WTC11 (cell line): ENCODE results near the gene TTC7B. TPM values are rescaled to one million over a fixed set of nuclear protein-coding genes. Genes with fewer than 3 reads are reported as not detected.

Source experiments
- ATAC-seq: fragments of 200-7000 bp; cut with Tn5 transposase; 2 replicates; pipeline ENCODE4 v1.10.0; 2021; ENCODE audit warnings: mild to moderate bottlenecking, moderate library complexity
- CTCF ChIA-PET: fragments of 300-600 bp; sonication (Branson Sonifier 250); formaldehyde crosslinking; loops from one replicate; lab custom pipeline; 2021; ENCODE audit warnings: antibody characterized with exemption; lab: Charles Lee
- POLR2A ChIA-PET: fragments of 350-600 bp; sonication (Branson Sonifier 250); formaldehyde crosslinking; loops from one replicate; lab custom pipeline; 2021; ENCODE audit warnings: antibody characterized with exemption; lab: Charles Lee
- DNase-seq: peaks from one replicate; pipeline ENCODE4 v3.0.0; 2021; ENCODE audit warnings: low spot score
- H3K27ac Mint-ChIP-seq: 2 replicates; pipeline ENCODE4 v1.8.0; 2021; ENCODE audit warnings: mixed read lengths
- H3K27me3 Mint-ChIP-seq: 2 replicates; pipeline ENCODE4 v1.8.0; 2021; ENCODE audit warnings: low read depth, mild to moderate bottlenecking, moderate library complexity, mixed read lengths
- H3K36me3 Mint-ChIP-seq: 2 replicates; pipeline ENCODE4 v1.8.0; 2021; ENCODE audit warnings: mixed read lengths
- H3K4me1 Mint-ChIP-seq: 2 replicates; pipeline ENCODE4 v1.8.0; 2022; ENCODE audit warnings: mixed read lengths
- H3K4me3 Mint-ChIP-seq: 2 replicates; pipeline ENCODE4 v1.8.0; 2021; ENCODE audit warnings: mild to moderate bottlenecking, moderate library complexity, mixed read lengths
- H3K9me3 Mint-ChIP-seq: 2 replicates; pipeline ENCODE4 v1.8.0; 2021; ENCODE audit warnings: mixed read lengths
- AR ChIP-seq: fragments of 250-450 bp; sonication (Bioruptor Pico); IDR thresholded peaks from 2 replicates; pipeline ENCODE4 v1.9.0; 2021; ENCODE audit warnings: mild to moderate bottlenecking
- CREB1 ChIP-seq: sonication (generic); formaldehyde crosslinking; IDR thresholded peaks from 2 replicates; pipeline ENCODE4 v1.8.0; 2023; ENCODE audit warnings: mild to moderate bottlenecking, missing genetic modification reagents
- ELF4 ChIP-seq: sonication (generic); formaldehyde crosslinking; IDR thresholded peaks from 2 replicates; pipeline ENCODE4 v1.8.1; 2022; ENCODE audit warnings: low read depth, mild to moderate bottlenecking, moderate library complexity, missing genetic modification reagents
- FOXK1 ChIP-seq: sonication (generic); formaldehyde crosslinking; IDR thresholded peaks from 2 replicates; pipeline ENCODE4 v1.8.0; 2022; ENCODE audit warnings: mild to moderate bottlenecking, moderate library complexity, missing genetic modification reagents
- GRHL2 ChIP-seq: fragments of 250-450 bp; sonication (Bioruptor Pico); IDR thresholded peaks from 2 replicates; pipeline ENCODE4 v1.8.0; 2022; ENCODE audit warnings: mild to moderate bottlenecking, moderate library complexity; ENCODE audit not compliant: insufficient replicate concordance, severe bottlenecking
- HMGA2 ChIP-seq: fragments of 250-450 bp; sonication (Bioruptor Pico); IDR thresholded peaks from 2 replicates; pipeline ENCODE4 v1.4.0; 2021; ENCODE audit warnings: mild to moderate bottlenecking, moderate library complexity
- IRF2 ChIP-seq: sonication (generic); formaldehyde crosslinking; IDR thresholded peaks from 2 replicates; pipeline ENCODE4 v1.8.0; 2022; ENCODE audit warnings: low read depth, missing genetic modification reagents, borderline replicate concordance
- KAT7 ChIP-seq: sonication (generic); formaldehyde crosslinking; IDR thresholded peaks from 2 replicates; pipeline ENCODE4 v1.8.1; 2023; ENCODE audit warnings: missing genetic modification reagents, mild to moderate bottlenecking, borderline replicate concordance
- MYBL2 ChIP-seq: sonication (generic); formaldehyde crosslinking; IDR thresholded peaks from 2 replicates; pipeline ENCODE4 v1.8.1; 2023; ENCODE audit warnings: mild to moderate bottlenecking, moderate library complexity, missing genetic modification reagents
- NFE2L1 ChIP-seq: sonication (generic); formaldehyde crosslinking; IDR thresholded peaks from 2 replicates; pipeline ENCODE4 v1.8.1; 2023; ENCODE audit warnings: missing genetic modification reagents
- NR1H2 ChIP-seq: sonication (generic); formaldehyde crosslinking; IDR thresholded peaks from 2 replicates; pipeline ENCODE4 v1.9.0; 2021; ENCODE audit warnings: mild to moderate bottlenecking, moderate library complexity, missing genetic modification reagents
- NR3C1 ChIP-seq: sonication (generic); formaldehyde crosslinking; conservative IDR thresholded peaks from 2 replicates; pipeline ENCODE4 v1.8.1; 2023; ENCODE audit warnings: low read depth, mild to moderate bottlenecking, missing genetic modification reagents
- PRRX2 ChIP-seq: fragments of 250-450 bp; sonication (Bioruptor Pico); IDR thresholded peaks from 2 replicates; pipeline ENCODE4 v1.8.0; 2021; ENCODE audit warnings: mild to moderate bottlenecking
- SMAD3 ChIP-seq: sonication (generic); formaldehyde crosslinking; IDR thresholded peaks from 2 replicates; pipeline ENCODE4 v1.8.0; 2022; ENCODE audit warnings: missing genetic modification reagents, mild to moderate bottlenecking, borderline replicate concordance
- TEAD1 ChIP-seq: sonication (generic); formaldehyde crosslinking; IDR thresholded peaks from 2 replicates; pipeline ENCODE4 v1.8.0; 2022; ENCODE audit warnings: mild to moderate bottlenecking, missing genetic modification reagents
- TEAD4 ChIP-seq: sonication (generic); formaldehyde crosslinking; IDR thresholded peaks from 2 replicates; pipeline ENCODE4 v1.8.0; 2022; ENCODE audit warnings: mild to moderate bottlenecking, missing genetic modification reagents
- ZNF121 ChIP-seq: sonication (generic); formaldehyde crosslinking; IDR thresholded peaks from 2 replicates; pipeline ENCODE4 v1.8.0; 2023; ENCODE audit warnings: missing genetic modification reagents
- ZNF138 ChIP-seq: sonication (generic); formaldehyde crosslinking; conservative IDR thresholded peaks from 2 replicates; pipeline ENCODE4 v1.8.1; 2022; ENCODE audit warnings: mild to moderate bottlenecking, moderate library complexity, missing genetic modification reagents
- ZNF232 ChIP-seq: sonication (generic); formaldehyde crosslinking; IDR thresholded peaks from 2 replicates; pipeline ENCODE4 v1.8.0; 2022; ENCODE audit warnings: mild to moderate bottlenecking, missing genetic modification reagents
- ZNF532 ChIP-seq: fragments of 250-450 bp; sonication (Bioruptor Pico); IDR thresholded peaks from 2 replicates; pipeline ENCODE4 v1.9.0; 2021; ENCODE audit warnings: mild to moderate bottlenecking, borderline replicate concordance
- total RNA-seq: library from RNA; stranded (reverse); gene quantifications from 3 replicates; pipeline ENCODE4 v1.2.3, GENCODE V29; 2021
- TF ChIP-seq, protein P1 (sequence below): sonication (generic); formaldehyde crosslinking; IDR thresholded peaks from 2 replicates; pipeline ENCODE4 v1.8.1; 2023; ENCODE audit warnings: mild to moderate bottlenecking, missing genetic modification reagents
- TF ChIP-seq, protein P2 (sequence below): fragments of 200-600 bp; IDR thresholded peaks from 2 replicates; pipeline ENCODE4 v1.8.0; 2022; ENCODE audit warnings: antibody characterized with exemption
- TF ChIP-seq, protein P3 (sequence below): sonication (generic); formaldehyde crosslinking; IDR thresholded peaks from 2 replicates; pipeline ENCODE4 v1.8.1; 2023; ENCODE audit warnings: mild to moderate bottlenecking, missing genetic modification reagents, borderline replicate concordance

Gene TTC7B
- total RNA-seq, 1 experiment from 2014 or later: 27.6 TPM

DNA sequence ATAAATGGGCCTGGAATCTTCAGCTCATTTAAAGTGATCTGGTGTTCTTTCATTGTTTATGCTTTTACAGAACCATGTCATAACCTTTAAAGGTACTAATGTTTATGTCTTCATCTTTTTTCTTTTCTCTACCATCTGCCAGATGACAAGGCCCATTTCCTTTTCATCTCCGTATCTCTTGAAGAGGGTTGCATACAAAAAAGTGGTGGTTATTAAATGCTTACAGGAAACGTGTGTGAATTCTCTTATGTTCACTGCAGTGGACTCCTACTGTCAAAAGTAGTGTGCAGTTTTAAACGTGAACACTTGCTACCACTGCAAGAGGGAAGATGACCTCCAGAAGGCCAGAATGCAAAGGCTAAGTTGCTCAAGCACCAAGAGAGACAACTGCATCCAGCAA lies 91.4 kb downstream of the TTC7B start:
- ChIA-PET CTCF (no interaction called here), POLR2A (no interaction called here)
- H3K27me3 Mint-ChIP-seq: no peaks in the 10 kb centered on the region
- no peaks in the 10 kb centered on the region for H3K9me3 Mint-ChIP-seq
- no peak for DNase-seq
- no peaks in the 10 kb centered on the region for H3K36me3 Mint-ChIP-seq
- no peak for ATAC-seq
- H3K4me3 Mint-ChIP-seq: no peak overlapping the region
- no peak for TF ChIP-seq SMAD3 (CRISPR knock-in tag)
- no peak for TF ChIP-seq HMGA2 (CRISPR knock-in tag)
- TF ChIP-seq, protein P1, sequence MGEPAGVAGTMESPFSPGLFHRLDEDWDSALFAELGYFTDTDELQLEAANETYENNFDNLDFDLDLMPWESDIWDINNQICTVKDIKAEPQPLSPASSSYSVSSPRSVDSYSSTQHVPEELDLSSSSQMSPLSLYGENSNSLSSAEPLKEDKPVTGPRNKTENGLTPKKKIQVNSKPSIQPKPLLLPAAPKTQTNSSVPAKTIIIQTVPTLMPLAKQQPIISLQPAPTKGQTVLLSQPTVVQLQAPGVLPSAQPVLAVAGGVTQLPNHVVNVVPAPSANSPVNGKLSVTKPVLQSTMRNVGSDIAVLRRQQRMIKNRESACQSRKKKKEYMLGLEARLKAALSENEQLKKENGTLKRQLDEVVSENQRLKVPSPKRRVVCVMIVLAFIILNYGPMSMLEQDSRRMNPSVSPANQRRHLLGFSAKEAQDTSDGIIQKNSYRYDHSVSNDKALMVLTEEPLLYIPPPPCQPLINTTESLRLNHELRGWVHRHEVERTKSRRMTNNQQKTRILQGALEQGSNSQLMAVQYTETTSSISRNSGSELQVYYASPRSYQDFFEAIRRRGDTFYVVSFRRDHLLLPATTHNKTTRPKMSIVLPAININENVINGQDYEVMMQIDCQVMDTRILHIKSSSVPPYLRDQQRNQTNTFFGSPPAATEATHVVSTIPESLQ (CRISPR knock-in tag): no peak
- TF ChIP-seq ZNF532 (CRISPR knock-in tag): no peak
- no peak for TF ChIP-seq FOXK1 (CRISPR knock-in tag)
- TF ChIP-seq TEAD4 (CRISPR knock-in tag): no peak
- TF ChIP-seq ZNF138 (CRISPR knock-in tag): no peak
- peaks cover 19% of the 10 kb centered on the region for H3K4me1 Mint-ChIP-seq
- no peak overlapping the region for H3K27ac Mint-ChIP-seq

- Mint-ChIP-seq H3K9me3 (no peaks in the 10 kb centered on the region), H3K36me3 (no peaks in the 10 kb centered on the region), H3K4me3 (no peak overlapping the region), H3K27me3 (no peaks in the 10 kb centered on the region), H3K27ac (no peak overlapping the region), H3K4me1 (peaks cover 30% of the 10 kb centered on the region)
- ChIA-PET CTCF (no interaction called here), POLR2A (no interaction called here)
- ATAC-seq (no peak), DNase-seq (no peak)
- TF ChIP-seq NR1H2 (CRISPR knock-in tag) (no peak), TEAD1 (no peak), IRF2 (CRISPR knock-in tag) (no peak), KAT7 (CRISPR knock-in tag) (no peak), TEAD4 (CRISPR knock-in tag) (no peak), MYBL2 (CRISPR knock-in tag) (no peak), CREB1 (CRISPR knock-in tag) (no peak), ZNF232 (CRISPR knock-in tag) (no peak), AR (CRISPR knock-in tag) (no peak), NFE2L1 (CRISPR knock-in tag) (no peak), GRHL2 (no peak), ELF4 (CRISPR knock-in tag) (no peak), NR3C1 (CRISPR knock-in tag) (no peak), ZNF121 (CRISPR knock-in tag) (no peak), PRRX2 (CRISPR knock-in tag) (no peak)
- TF ChIP-seq, protein P2, sequence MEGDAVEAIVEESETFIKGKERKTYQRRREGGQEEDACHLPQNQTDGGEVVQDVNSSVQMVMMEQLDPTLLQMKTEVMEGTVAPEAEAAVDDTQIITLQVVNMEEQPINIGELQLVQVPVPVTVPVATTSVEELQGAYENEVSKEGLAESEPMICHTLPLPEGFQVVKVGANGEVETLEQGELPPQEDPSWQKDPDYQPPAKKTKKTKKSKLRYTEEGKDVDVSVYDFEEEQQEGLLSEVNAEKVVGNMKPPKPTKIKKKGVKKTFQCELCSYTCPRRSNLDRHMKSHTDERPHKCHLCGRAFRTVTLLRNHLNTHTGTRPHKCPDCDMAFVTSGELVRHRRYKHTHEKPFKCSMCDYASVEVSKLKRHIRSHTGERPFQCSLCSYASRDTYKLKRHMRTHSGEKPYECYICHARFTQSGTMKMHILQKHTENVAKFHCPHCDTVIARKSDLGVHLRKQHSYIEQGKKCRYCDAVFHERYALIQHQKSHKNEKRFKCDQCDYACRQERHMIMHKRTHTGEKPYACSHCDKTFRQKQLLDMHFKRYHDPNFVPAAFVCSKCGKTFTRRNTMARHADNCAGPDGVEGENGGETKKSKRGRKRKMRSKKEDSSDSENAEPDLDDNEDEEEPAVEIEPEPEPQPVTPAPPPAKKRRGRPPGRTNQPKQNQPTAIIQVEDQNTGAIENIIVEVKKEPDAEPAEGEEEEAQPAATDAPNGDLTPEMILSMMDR: no peak
- TF ChIP-seq, protein P3, sequence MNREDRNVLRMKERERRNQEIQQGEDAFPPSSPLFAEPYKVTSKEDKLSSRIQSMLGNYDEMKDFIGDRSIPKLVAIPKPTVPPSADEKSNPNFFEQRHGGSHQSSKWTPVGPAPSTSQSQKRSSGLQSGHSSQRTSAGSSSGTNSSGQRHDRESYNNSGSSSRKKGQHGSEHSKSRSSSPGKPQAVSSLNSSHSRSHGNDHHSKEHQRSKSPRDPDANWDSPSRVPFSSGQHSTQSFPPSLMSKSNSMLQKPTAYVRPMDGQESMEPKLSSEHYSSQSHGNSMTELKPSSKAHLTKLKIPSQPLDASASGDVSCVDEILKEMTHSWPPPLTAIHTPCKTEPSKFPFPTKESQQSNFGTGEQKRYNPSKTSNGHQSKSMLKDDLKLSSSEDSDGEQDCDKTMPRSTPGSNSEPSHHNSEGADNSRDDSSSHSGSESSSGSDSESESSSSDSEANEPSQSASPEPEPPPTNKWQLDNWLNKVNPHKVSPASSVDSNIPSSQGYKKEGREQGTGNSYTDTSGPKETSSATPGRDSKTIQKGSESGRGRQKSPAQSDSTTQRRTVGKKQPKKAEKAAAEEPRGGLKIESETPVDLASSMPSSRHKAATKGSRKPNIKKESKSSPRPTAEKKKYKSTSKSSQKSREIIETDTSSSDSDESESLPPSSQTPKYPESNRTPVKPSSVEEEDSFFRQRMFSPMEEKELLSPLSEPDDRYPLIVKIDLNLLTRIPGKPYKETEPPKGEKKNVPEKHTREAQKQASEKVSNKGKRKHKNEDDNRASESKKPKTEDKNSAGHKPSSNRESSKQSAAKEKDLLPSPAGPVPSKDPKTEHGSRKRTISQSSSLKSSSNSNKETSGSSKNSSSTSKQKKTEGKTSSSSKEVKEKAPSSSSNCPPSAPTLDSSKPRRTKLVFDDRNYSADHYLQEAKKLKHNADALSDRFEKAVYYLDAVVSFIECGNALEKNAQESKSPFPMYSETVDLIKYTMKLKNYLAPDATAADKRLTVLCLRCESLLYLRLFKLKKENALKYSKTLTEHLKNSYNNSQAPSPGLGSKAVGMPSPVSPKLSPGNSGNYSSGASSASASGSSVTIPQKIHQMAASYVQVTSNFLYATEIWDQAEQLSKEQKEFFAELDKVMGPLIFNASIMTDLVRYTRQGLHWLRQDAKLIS: no peak
These were observed 93.6 kb downstream of the TTC7B start for GRCh38 chr14:90722590-90722989.
